HepG2 (cell line): Measurements from ENCODE around the gene EEIG1. TPM values are rescaled to one million over a fixed set of nuclear protein-coding genes. Genes with fewer than 3 reads are reported as not detected.
A peak's percentile ranks its signal among the peaks of the same experiment; 100 is the strongest.

Experiments used
- CHD4 ChIP-seq: fragments of 200-600 bp; sonication (generic); IDR thresholded peaks from 2 replicates; pipeline ENCODE4 v1.7.0; 2017; ENCODE audit warnings: mild to moderate bottlenecking, low read length, borderline replicate concordance
- ETV5 ChIP-seq: IDR thresholded peaks from 2 replicates; pipeline ENCODE4 v1.6.1; 2018; ENCODE audit warnings: missing biosample characterization, missing genetic modification reagents, inconsistent platforms, borderline replicate concordance
- FOXC1 ChIP-seq: sonication (generic); formaldehyde crosslinking; IDR thresholded peaks from 2 replicates; pipeline ENCODE4 v1.8.0; 2022; ENCODE audit warnings: mild to moderate bottlenecking, missing genetic modification reagents, borderline replicate concordance
- GATAD2A ChIP-seq: IDR thresholded peaks from 2 replicates; pipeline ENCODE4 v1.6.1; 2016
- GZF1 ChIP-seq: sonication (generic); formaldehyde crosslinking; IDR thresholded peaks from 2 replicates; pipeline ENCODE4 v1.5.1; 2020; ENCODE audit warnings: mild to moderate bottlenecking, missing genetic modification reagents
- HCFC1 ChIP-seq: fragments of 150-350 bp; IDR thresholded peaks from 2 replicates; pipeline ENCODE4 v1.6.1; 2014; ENCODE audit warnings: low read depth, low read length
- MAFF ChIP-seq: IDR thresholded peaks from 2 replicates; pipeline ENCODE4 v1.6.1; 2011; ENCODE audit warnings: low read depth, low read length, improper control_type of control experiment
- MEIS2 ChIP-seq: sonication (generic); formaldehyde crosslinking; IDR thresholded peaks from 2 replicates; pipeline ENCODE4 v1.9.0; 2021; ENCODE audit warnings: mild to moderate bottlenecking, missing genetic modification reagents
- NONO ChIP-seq, 2 experiments: fragments of 450-650 bp in 1 of 2; sonication (generic) in 1 of 2; formaldehyde crosslinking in 1 of 2; IDR thresholded peaks in 1 of 2; conservative IDR thresholded peaks in 1 of 2; 2 replicates each; pipeline versions ENCODE4 v1.6.1 to v1.8.0; 2017 to 2022; ENCODE audit warnings: mild to moderate bottlenecking in 1 of 2, missing genetic modification reagents in 1 of 2, moderate library complexity in 1 of 2
- RFXANK ChIP-seq: IDR thresholded peaks from 2 replicates; pipeline ENCODE4 v1.6.1; 2016
- RXRA ChIP-seq: sonication (generic); formaldehyde crosslinking; IDR thresholded peaks from 2 replicates; pipeline ENCODE4 v1.5.1; 2020; ENCODE audit warnings: missing genetic modification reagents
- SP1 ChIP-seq, 2 experiments: fragments of 450-650 bp in 1 of 2; sonication (generic) in 1 of 2; formaldehyde crosslinking in 1 of 2; IDR thresholded peaks; 2 replicates each; pipeline versions ENCODE4 v1.4.0 to v1.6.1; 2016 to 2020; ENCODE audit warnings: missing genetic modification reagents in 1 of 2
- SYNCRIP ChIP-seq: fragments of 200-400 bp; formaldehyde crosslinking; IDR thresholded peaks from 2 replicates; pipeline ENCODE4 v1.6.1; 2018; ENCODE audit warnings: mild to moderate bottlenecking, low read depth, low read length; ENCODE audit not compliant: insufficient read depth
- TGIF2 ChIP-seq: IDR thresholded peaks from 2 replicates; pipeline ENCODE4 v1.6.1; 2016; ENCODE audit warnings: control low read depth, missing compliant biosample characterization
- TSC22D2 ChIP-seq: sonication (generic); formaldehyde crosslinking; IDR thresholded peaks from 2 replicates; pipeline ENCODE4 v1.5.1; 2020; ENCODE audit warnings: missing genetic modification reagents, mild to moderate bottlenecking, borderline replicate concordance
- ZFY ChIP-seq: sonication (generic); formaldehyde crosslinking; IDR thresholded peaks from 2 replicates; pipeline ENCODE4 v1.4.0; 2020; ENCODE audit warnings: missing genetic modification reagents
- ZNF292 ChIP-seq: sonication (generic); formaldehyde crosslinking; IDR thresholded peaks from 2 replicates; pipeline ENCODE4 v1.8.1; 2022; ENCODE audit warnings: mild to moderate bottlenecking, low read depth, missing genetic modification reagents, borderline replicate concordance
- ZNF468 ChIP-seq: sonication (generic); formaldehyde crosslinking; IDR thresholded peaks from 2 replicates; pipeline ENCODE4 v1.8.0; 2022; ENCODE audit warnings: mild to moderate bottlenecking, moderate library complexity, missing genetic modification reagents
- ZNF496 ChIP-seq: sonication (generic); formaldehyde crosslinking; IDR thresholded peaks from 2 replicates; pipeline ENCODE4 v1.8.1; 2023; ENCODE audit warnings: mild to moderate bottlenecking, moderate library complexity, missing genetic modification reagents; ENCODE audit not compliant: insufficient replicate concordance
- ZNF556 ChIP-seq: sonication (generic); formaldehyde crosslinking; IDR thresholded peaks from 2 replicates; pipeline ENCODE4 v1.4.0; 2020; ENCODE audit warnings: mild to moderate bottlenecking, missing genetic modification reagents, borderline replicate concordance
- ZNF570 ChIP-seq: sonication (generic); formaldehyde crosslinking; IDR thresholded peaks from 2 replicates; pipeline ENCODE4 v1.4.0; 2020; ENCODE audit warnings: mild to moderate bottlenecking, missing genetic modification reagents, borderline replicate concordance
- ZNF816 ChIP-seq: sonication (generic); formaldehyde crosslinking; IDR thresholded peaks from 2 replicates; pipeline ENCODE4 v1.8.0; 2022; ENCODE audit warnings: missing genetic modification reagents, mild to moderate bottlenecking, borderline replicate concordance
- polyA plus RNA-seq, 8 experiments: library from polyadenylated mRNA; depleted of rRNA in 3 of 8; stranded (reverse) in 7 of 8; unstranded in 1 of 8; fragments of >200 nt; fragmentation: Illumina TruSeq in 4 of 8; extraction: Trizol in 4 of 8; gene quantifications; 2 replicates each; pipeline versions ENCODE4 v1.2.1 to v1.2.3, GENCODE V29; 2011 to 2016; ENCODE audit warnings: low read depth in 4 of 8, missing spikeins in 1 of 8, mixed read lengths in 1 of 8; ENCODE audit not compliant: insufficient read depth in 1 of 8
- total RNA-seq, 5 experiments: library from RNA; depleted of rRNA; stranded (reverse); fragments of >200 nt; fragmentation: Illumina TruSeq; extraction: Trizol; gene quantifications; 2 replicates each; pipeline ENCODE4 v1.2.3, GENCODE V29; 2016; ENCODE audit warnings: low read depth in 1 of 5
- TF ChIP-seq, protein P1 (sequence below): sonication (generic); formaldehyde crosslinking; IDR thresholded peaks from 2 replicates; pipeline ENCODE4 v1.5.1; 2020; ENCODE audit warnings: mild to moderate bottlenecking, missing genetic modification reagents
- TF ChIP-seq, protein P2 (sequence below): sonication (generic); formaldehyde crosslinking; IDR thresholded peaks from 2 replicates; pipeline ENCODE4 v1.8.1; 2022; ENCODE audit warnings: low read depth, mild to moderate bottlenecking, missing genetic modification reagents

The EEIG1 gene
- total and polyA plus RNA-seq, 2 of the 13 experiments (the other 11 are each of a cell fraction or from before 2014, with no cell fraction given) = 16.6 to 25.2 TPM

DNA sequence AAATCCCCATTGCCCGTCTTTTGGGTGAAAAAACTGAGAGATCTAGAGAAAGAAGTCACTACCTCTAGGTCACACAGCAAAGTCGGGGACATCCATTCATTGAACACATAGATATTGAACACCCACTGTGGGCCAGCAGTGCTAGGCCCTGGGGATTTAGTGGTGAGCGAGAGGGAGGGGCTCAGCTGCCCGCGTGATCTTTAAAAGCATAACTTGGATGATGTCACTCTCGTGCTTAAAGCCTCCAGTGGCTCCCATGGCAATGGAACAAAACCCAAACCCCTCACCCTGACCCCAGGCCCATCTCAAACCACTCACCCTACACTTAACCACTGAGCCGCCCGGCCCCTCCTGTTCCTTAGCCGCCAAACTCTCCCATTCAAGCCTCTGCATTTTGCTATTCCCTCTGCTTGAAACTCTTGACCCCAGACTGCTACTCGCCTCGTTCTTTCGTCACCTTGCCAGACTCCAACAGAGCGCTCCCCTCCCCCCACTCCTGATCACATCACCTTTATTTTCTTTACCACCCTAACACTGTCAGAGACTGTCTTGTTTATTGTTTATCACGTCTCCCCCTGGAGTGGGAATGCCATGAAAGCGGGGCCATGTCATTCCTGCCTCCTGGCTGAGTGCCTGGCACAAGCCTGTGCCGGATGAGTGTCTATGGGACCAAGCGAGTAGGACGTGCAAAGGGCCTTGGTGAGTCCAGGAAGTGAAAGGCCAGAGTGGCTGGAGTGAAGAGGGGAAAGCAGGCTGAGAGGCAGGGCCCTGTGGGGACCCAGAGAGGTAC, 49.5 kb downstream of the EEIG1 start (continued):
- peak; percentile 27; the same call in 1 of the 2 replicates for TF ChIP-seq ETV5 (CRISPR knock-in tag)
- TF ChIP-seq HCFC1 = no peak
- TF ChIP-seq ZNF570 (CRISPR knock-in tag) = no peak
- TF ChIP-seq, protein P1, sequence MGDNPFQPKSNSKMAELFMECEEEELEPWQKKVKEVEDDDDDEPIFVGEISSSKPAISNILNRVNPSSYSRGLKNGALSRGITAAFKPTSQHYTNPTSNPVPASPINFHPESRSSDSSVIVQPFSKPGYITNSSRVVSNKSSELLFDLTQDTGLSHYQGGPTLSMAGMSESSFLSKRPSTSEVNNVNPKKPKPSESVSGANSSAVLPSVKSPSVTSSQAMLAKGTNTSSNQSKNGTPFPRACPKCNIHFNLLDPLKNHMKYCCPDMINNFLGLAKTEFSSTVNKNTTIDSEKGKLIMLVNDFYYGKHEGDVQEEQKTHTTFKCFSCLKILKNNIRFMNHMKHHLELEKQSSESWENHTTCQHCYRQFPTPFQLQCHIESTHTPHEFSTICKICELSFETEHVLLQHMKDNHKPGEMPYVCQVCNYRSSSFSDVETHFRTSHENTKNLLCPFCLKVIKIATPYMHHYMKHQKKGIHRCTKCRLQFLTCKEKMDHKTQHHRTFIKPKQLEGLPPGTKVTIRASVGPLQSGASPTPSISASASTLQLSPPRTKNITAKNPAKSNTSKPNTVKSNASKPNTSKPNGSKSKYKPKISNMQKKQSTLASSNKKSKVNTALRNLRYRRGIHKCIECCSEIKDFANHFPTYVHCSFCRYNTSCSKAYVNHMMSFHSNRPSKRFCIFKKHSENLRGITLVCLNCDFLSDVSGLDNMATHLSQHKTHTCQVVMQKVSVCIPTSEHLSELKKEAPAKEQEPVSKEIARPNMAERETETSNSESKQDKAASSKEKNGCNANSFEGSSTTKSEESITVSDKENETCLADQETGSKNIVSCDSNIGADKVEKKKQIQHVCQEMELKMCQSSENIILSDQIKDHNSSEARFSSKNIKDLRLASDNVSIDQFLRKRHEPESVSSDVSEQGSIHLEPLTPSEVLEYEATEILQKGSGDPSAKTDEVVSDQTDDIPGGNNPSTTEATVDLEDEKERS (CRISPR knock-in tag) = no peak
- TF ChIP-seq ZFY (CRISPR knock-in tag) = peak; percentile 11; the same call in 1 of the 2 replicates
- no peak for TF ChIP-seq ZNF816 (CRISPR knock-in tag)
- TF ChIP-seq NONO (IDR thresholded peaks at IDR 0.05) = no peak
- peak; percentile 63; the same call in 1 of the 2 replicates for TF ChIP-seq NONO (CRISPR knock-in tag; conservative IDR thresholded peaks at IDR 0.05)
- no peak for TF ChIP-seq CHD4
- 0 out of 2 replicates have a peak, but pooled peaks have one; percentile 57 for TF ChIP-seq ZNF556
- no peak for TF ChIP-seq RFXANK
- no peak for TF ChIP-seq ZNF292
- no peak for TF ChIP-seq ZNF496 (CRISPR knock-in tag)
- TF ChIP-seq TGIF2 = no peak
- TF ChIP-seq FOXC1 (CRISPR knock-in tag) = no peak; the same call in 1 of the 2 replicates
- TF ChIP-seq SP1 (IDR thresholded peaks at IDR 0.05) = no peak
- peak; percentile 10; the same call in 1 of the 2 replicates for TF ChIP-seq SP1 (CRISPR knock-in tag; IDR thresholded peaks at IDR 0.05)
- TF ChIP-seq GATAD2A (CRISPR knock-in tag) = no peak
- no peak for TF ChIP-seq MAFF
- peak; percentile 52; the same call in 1 of the 2 replicates for TF ChIP-seq RXRA
- TF ChIP-seq MEIS2 (CRISPR knock-in tag) = no peak
- TF ChIP-seq, protein P2, sequence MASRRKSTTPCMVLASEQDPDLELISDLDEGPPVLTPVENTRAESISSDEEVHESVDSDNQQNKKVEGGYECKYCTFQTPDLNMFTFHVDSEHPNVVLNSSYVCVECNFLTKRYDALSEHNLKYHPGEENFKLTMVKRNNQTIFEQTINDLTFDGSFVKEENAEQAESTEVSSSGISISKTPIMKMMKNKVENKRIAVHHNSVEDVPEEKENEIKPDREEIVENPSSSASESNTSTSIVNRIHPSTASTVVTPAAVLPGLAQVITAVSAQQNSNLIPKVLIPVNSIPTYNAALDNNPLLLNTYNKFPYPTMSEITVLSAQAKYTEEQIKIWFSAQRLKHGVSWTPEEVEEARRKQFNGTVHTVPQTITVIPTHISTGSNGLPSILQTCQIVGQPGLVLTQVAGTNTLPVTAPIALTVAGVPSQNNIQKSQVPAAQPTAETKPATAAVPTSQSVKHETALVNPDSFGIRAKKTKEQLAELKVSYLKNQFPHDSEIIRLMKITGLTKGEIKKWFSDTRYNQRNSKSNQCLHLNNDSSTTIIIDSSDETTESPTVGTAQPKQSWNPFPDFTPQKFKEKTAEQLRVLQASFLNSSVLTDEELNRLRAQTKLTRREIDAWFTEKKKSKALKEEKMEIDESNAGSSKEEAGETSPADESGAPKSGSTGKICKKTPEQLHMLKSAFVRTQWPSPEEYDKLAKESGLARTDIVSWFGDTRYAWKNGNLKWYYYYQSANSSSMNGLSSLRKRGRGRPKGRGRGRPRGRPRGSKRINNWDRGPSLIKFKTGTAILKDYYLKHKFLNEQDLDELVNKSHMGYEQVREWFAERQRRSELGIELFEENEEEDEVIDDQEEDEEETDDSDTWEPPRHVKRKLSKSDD (CRISPR knock-in tag) = no peak
- TF ChIP-seq ZNF468 (CRISPR knock-in tag) = no peak
- TF ChIP-seq SYNCRIP = no peak
- no peak for TF ChIP-seq GZF1 (CRISPR knock-in tag)
- no peak for TF ChIP-seq TSC22D2 (CRISPR knock-in tag)
